GM23338 (cell line): ENCODE data around the gene MMADHC. TPM values are rescaled to one million over a fixed set of nuclear protein-coding genes. Genes with fewer than 3 reads are reported as not detected.

Source experiments
- ATAC-seq: fragments of 200-7000 bp; cut with Tn5 transposase; 3 replicates; pipeline ENCODE4 v1.9.1; 2020
- DNase-seq: peaks from one replicate; pipeline ENCODE4 v3.0.0-alpha.2; 2015; ENCODE audit warnings: low spot score
- H2AFZ ChIP-seq: fragments of 200-600 bp; sonication (generic); 2 replicates; pipeline ENCODE4 v1.8.0; 2016; ENCODE audit warnings: antibody characterized with exemption, mild to moderate bottlenecking, moderate library complexity
- H3F3A ChIP-seq: fragments of 200-600 bp; sonication (generic); replicated peaks from 2 replicates; pipeline ENCODE4 v1.8.0; 2017; ENCODE audit warnings: antibody characterized with exemption, mixed run types, low read depth
- H3K27ac ChIP-seq: fragments of 200-600 bp; sonication (generic); 2 replicates; pipeline ENCODE4 v1.6.1; 2016; ENCODE audit warnings: low read depth
- H3K27me3 ChIP-seq: fragments of 200-600 bp; sonication (generic); 2 replicates; pipeline ENCODE4 v1.8.0; 2016; ENCODE audit warnings: mild to moderate bottlenecking, mixed run types, moderate library complexity; ENCODE audit not compliant: insufficient read depth
- H3K36me3 ChIP-seq: fragments of 200-600 bp; sonication (generic); 2 replicates; pipeline ENCODE4 v1.8.0; 2016; ENCODE audit warnings: mild to moderate bottlenecking; ENCODE audit not compliant: insufficient read depth
- H3K4me1 ChIP-seq: fragments of 200-600 bp; sonication (generic); 2 replicates; pipeline ENCODE4 v1.8.0; 2016; ENCODE audit warnings: mild to moderate bottlenecking, moderate library complexity; ENCODE audit not compliant: insufficient read depth
- H3K4me2 ChIP-seq: fragments of 200-600 bp; sonication (generic); 2 replicates; pipeline ENCODE4 v1.7.1; 2017; ENCODE audit warnings: mixed run types
- H3K4me3 ChIP-seq: fragments of 200-600 bp; sonication (generic); 2 replicates; pipeline ENCODE4 v1.6.1; 2016; ENCODE audit warnings: mixed run types
- H3K79me2 ChIP-seq: fragments of 200-600 bp; sonication (generic); replicated peaks from 2 replicates; pipeline ENCODE4 v1.8.0; 2017; ENCODE audit warnings: mild to moderate bottlenecking; ENCODE audit not compliant: insufficient read depth
- H3K9me2 ChIP-seq: fragments of 200-600 bp; sonication (generic); 2 replicates; pipeline ENCODE4 v1.8.0; 2017; ENCODE audit not compliant: insufficient read depth
- H4K20me1 ChIP-seq: fragments of 200-600 bp; sonication (generic); replicated peaks from 2 replicates; pipeline ENCODE4 v1.8.0; 2017; ENCODE audit warnings: mild to moderate bottlenecking; ENCODE audit not compliant: insufficient read depth
- H3K27ac Mint-ChIP-seq: 2 replicates; pipeline ENCODE4 v1.8.0; 2020; ENCODE audit warnings: inconsistent platforms, mild to moderate bottlenecking, moderate library complexity, mixed read lengths
- H3K27me3 Mint-ChIP-seq: 3 replicates; pipeline ENCODE4 v1.8.0; 2022; ENCODE audit warnings: low read depth, mild to moderate bottlenecking, moderate library complexity, mixed read lengths, inconsistent platforms; ENCODE audit not compliant: insufficient read depth, poor library complexity
- H3K36me3 Mint-ChIP-seq: 3 replicates; pipeline ENCODE4 v1.8.0; 2021; ENCODE audit warnings: low read depth, mild to moderate bottlenecking, inconsistent platforms, moderate library complexity, mixed read lengths
- H3K4me1 Mint-ChIP-seq: 3 replicates; pipeline ENCODE4 v1.8.0; 2020; ENCODE audit warnings: mild to moderate bottlenecking, inconsistent platforms, mixed read lengths
- H3K4me3 Mint-ChIP-seq: 3 replicates; pipeline ENCODE4 v1.8.0; 2021; ENCODE audit warnings: moderate library complexity, mild to moderate bottlenecking, inconsistent platforms, mixed read lengths
- H3K9me3 Mint-ChIP-seq: 3 replicates; pipeline ENCODE4 v1.8.0; 2020; ENCODE audit warnings: moderate library complexity, mild to moderate bottlenecking, inconsistent platforms, mixed read lengths
- CREB1 ChIP-seq: fragments of 250-450 bp; sonication (Bioruptor Pico); IDR thresholded peaks from 2 replicates; pipeline ENCODE4 v1.5.0; 2020; ENCODE audit warnings: low read depth, mild to moderate bottlenecking, moderate library complexity
- CTCF ChIP-seq, 2 experiments: fragments of 200-600 bp in 1 of 2; sonication (generic) in 1 of 2; conservative IDR thresholded peaks; 2 replicates each; pipeline versions ENCODE4 v1.5.1 to v1.6.1; 2016 to 2017; ENCODE audit warnings: antibody characterized with exemption in 2 of 2, low read depth in 2 of 2, mild to moderate bottlenecking in 2 of 2, moderate library complexity in 1 of 2
- ETS1 ChIP-seq: IDR thresholded peaks from 2 replicates; pipeline ENCODE4 v1.6.1; 2016; ENCODE audit warnings: antibody characterized with exemption
- EZH2 ChIP-seq: fragments of 200-600 bp; sonication (generic); IDR thresholded peaks from one replicate; pipeline ENCODE4 v1.8.0; 2017; ENCODE audit warnings: antibody characterized with exemption, mild to moderate bottlenecking, low read depth; ENCODE audit not compliant: unreplicated experiment
- EZH2phosphoT487 ChIP-seq: fragments of 200-600 bp; sonication (generic); IDR thresholded peaks from one replicate; pipeline ENCODE4 v1.8.1; 2018; ENCODE audit warnings: antibody characterized with exemption; ENCODE audit not compliant: unreplicated experiment
- JUNB ChIP-seq: IDR thresholded peaks from one replicate; pipeline ENCODE4 v1.6.1; 2016; ENCODE audit warnings: antibody characterized with exemption; ENCODE audit not compliant: unreplicated experiment
- NANOG ChIP-seq: IDR thresholded peaks from 2 replicates; pipeline ENCODE4 v1.6.1; 2016; ENCODE audit warnings: antibody characterized with exemption, borderline replicate concordance
- POLR2AphosphoS5 ChIP-seq: IDR thresholded peaks from 2 replicates; pipeline ENCODE4 v1.6.1; 2016; ENCODE audit warnings: antibody characterized with exemption, low read depth
- REST ChIP-seq: IDR thresholded peaks from one replicate; pipeline ENCODE4 v1.6.1; 2018; ENCODE audit warnings: antibody characterized with exemption; ENCODE audit not compliant: unreplicated experiment
- STAT1 ChIP-seq: IDR thresholded peaks from one replicate; pipeline ENCODE4 v1.6.1; 2016; ENCODE audit warnings: antibody characterized with exemption; ENCODE audit not compliant: unreplicated experiment
- ZNF114 ChIP-seq: fragments of 250-450 bp; sonication (Bioruptor Pico); IDR thresholded peaks from 2 replicates; pipeline ENCODE4 v1.5.0; 2020; ENCODE audit warnings: mild to moderate bottlenecking, moderate library complexity
- ZNF331 ChIP-seq: fragments of 250-450 bp; sonication (Bioruptor Pico); IDR thresholded peaks from 2 replicates; pipeline ENCODE4 v1.5.0; 2020; ENCODE audit warnings: low read depth, mild to moderate bottlenecking, moderate library complexity
- ZNF462 ChIP-seq: fragments of 250-450 bp; sonication (Bioruptor Pico); IDR thresholded peaks from 2 replicates; pipeline ENCODE4 v1.5.0; 2020; ENCODE audit warnings: mild to moderate bottlenecking, moderate library complexity
- polyA plus RNA-seq: library from polyadenylated mRNA; unstranded; fragments of >200 nt; fragmentation: Nextera tagmentation; extraction: Ambion mirVana; gene quantifications from 2 replicates; pipeline ENCODE4 v1.2.1, GENCODE V29; 2016
- total RNA-seq: library from RNA; depleted of rRNA; stranded (reverse); fragments of >200 nt; shearing (Covaris generic); gene quantifications from 2 replicates; pipeline ENCODE4 v1.2.3, GENCODE V29; 2014

MMADHC gene
- total and polyA plus RNA-seq, 2 experiments from 2014 or later = 135 to 163 TPM

- no peak overlapping the region for H3K27ac Mint-ChIP-seq
- no peaks in the 10 kb centered on the region for H3K27me3 ChIP-seq
- peak overlapping the region; percentile 0; the same call in 1 of the 2 replicates for H2AFZ ChIP-seq
- no peaks in the 10 kb centered on the region for H3K27me3 Mint-ChIP-seq
- no peak overlapping the region for H3K4me3 ChIP-seq
- no peak for DNase-seq
- H3K4me1 ChIP-seq = no peaks in the 10 kb centered on the region
- no peak overlapping the region for H3K27ac ChIP-seq
- TF ChIP-seq JUNB (no peak), EZH2phosphoT487 (no peak), CTCF (conservative IDR thresholded peaks at IDR 0.05; ENCODE audit: low read depth in 2 of 2) (no peak), ZNF331 (CRISPR knock-in tag) (no peak), ZNF462 (CRISPR knock-in tag) (no peak), EZH2 (no peak), ETS1 (no peak), ZNF114 (CRISPR knock-in tag) (no peak), STAT1 (no peak), POLR2AphosphoS5 (no peak), REST (no peak), CREB1 (no peak), NANOG (no peak)
- no peaks in the 10 kb centered on the region for H4K20me1 ChIP-seq
- peaks cover 6% of the 10 kb centered on the region; the same call in 1 of the 2 replicates for H3K9me2 ChIP-seq
- no peak overlapping the region for H3K4me3 Mint-ChIP-seq
- H3F3A ChIP-seq = no peaks in the 10 kb centered on the region
- H3K9me3 Mint-ChIP-seq = 0 out of 3 replicates have a peak, but pooled peaks cover 3% of the 10 kb centered on the region
- no peak overlapping the region for H3K4me2 ChIP-seq
- no peaks in the 10 kb centered on the region for H3K79me2 ChIP-seq
- H3K36me3 ChIP-seq = no peaks in the 10 kb centered on the region
- peaks cover 4% of the 10 kb centered on the region; the same call in 2 of the 3 replicates for H3K4me1 Mint-ChIP-seq
- ATAC-seq = no peak
- no peaks in the 10 kb centered on the region for H3K36me3 Mint-ChIP-seq
Measured at GRCh38 chr2:149527998-149528755, 59.4 kb downstream of the MMADHC start.
